HL-60/S4 treated with retinoic acid at 250 ng/mL for 4 days and 3 days (cell line): ENCODE results near the gene NFATC3.

Experiments
- in situ Hi-C: fragments of 300-500 bp; cut with MboI; formaldehyde crosslinking; loops from 2 replicates; pipeline ENCODE4 v1.7.0; 2022; ENCODE audit warnings: low sequenced_read_pairs

The NFATC3 gene

DNA sequence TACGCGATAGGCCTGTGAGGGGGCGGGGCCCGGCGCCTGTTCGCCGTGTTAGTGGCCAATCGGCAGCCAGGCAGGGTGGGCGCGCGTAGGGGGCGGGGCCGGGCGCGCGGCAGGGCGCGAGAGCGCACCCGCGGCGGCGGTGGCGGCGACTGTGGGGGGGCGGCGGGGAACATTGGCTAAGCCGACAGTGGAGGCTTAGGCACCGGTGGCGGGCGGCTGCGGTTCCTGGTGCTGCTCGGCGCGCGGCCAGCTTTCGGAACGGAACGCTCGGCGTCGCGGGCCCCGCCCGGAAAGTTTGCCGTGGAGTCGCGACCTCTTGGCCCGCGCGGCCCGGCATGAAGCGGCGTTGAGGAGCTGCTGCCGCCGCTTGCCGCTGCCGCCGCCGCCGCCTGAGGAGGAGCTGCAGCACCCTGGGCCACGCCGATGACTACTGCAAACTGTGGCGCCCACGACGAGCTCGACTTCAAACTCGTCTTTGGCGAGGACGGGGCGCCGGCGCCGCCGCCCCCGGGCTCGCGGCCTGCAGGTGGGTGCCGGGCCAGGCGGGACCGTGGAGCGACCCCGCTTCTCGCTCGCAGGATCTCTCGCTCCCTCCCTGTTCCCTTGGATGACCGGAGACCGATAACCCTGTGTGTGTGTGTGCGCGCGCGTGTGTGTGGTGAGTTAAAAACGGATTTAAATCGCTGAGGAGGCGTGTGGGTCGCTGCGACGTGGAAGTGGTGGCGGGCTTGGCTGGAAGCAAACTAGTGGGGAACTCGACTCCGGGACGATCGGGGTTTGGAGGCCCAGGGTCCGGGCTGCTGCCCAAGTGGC, at the start of gene NFATC3:
Gene NFATC3 (plus strand): TSS at position 112 of the 813 bp plus-strand sequence. CDS start 312 bp downstream, at position 424.
- in situ Hi-C loops, result no loop called here

GRCh38 chr16:68037841-68038597, 47.2 kb upstream of the NFATC3 start:
- in situ Hi-C loops, result no loop called here

- in situ Hi-C loops, result no loop called here
Measured at GRCh38 chr16:68040506-68041288, 44.5 kb upstream of the NFATC3 start.

GRCh38 chr16:68041783-68042182, 43.4 kb upstream of the NFATC3 start:
- in situ Hi-C loops, result no loop called here

DNA sequence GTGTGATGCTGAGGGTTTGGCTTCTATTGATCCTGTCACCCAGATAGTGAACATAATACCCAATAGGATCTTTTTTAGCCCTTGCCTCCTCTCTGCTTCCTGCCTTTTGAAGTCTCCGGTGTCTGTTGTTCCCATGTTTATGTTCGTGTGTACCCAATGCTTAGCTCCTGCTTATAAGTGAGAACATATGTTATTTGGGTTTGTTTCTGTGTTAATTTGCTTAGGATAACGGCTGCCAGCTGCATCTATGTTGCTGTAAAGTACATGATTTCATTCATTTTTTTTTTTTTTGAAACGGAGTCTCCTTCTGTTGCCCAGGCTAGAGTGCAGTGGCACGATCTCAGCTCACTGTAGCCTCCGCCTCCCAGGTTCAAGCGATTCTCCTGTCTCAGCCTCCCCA, 39.1 kb upstream of the NFATC3 start:
- in situ Hi-C loops, result no loop called here

GRCh38 chr16:68047987-68048386, 37.2 kb upstream of the NFATC3 start:
- in situ Hi-C loops, result no loop called here

GRCh38 chr16:68049449-68049848, 35.7 kb upstream of the NFATC3 start:
- in situ Hi-C loops, result no loop called here

DNA sequence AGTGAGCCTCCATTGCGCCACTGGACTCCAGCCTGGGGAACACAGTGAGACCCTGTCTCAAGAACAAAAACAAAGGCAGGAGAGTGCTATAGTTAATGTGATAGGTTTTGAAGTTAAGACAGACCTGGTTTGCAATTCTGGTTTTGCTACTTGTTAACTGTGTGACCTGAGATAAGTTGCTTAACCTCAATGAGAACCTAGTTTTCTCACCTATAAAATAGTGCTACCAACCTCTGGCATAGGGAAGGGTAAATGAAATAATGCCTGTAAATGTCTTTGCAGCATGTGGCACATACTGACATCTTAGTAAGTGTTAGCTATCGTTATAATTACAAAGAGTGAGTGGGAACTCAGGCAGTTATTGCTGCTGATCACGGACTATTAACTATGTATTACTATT, 29.8 kb upstream of the NFATC3 start:
- in situ Hi-C loops, result no loop called here

- in situ Hi-C loops, result no loop called here
Measured at GRCh38 chr16:68059804-68060203, 25.4 kb upstream of the NFATC3 start.

GRCh38 chr16:68061396-68061795, 23.8 kb upstream of the NFATC3 start:
- in situ Hi-C loops, result no loop called here

DNA sequence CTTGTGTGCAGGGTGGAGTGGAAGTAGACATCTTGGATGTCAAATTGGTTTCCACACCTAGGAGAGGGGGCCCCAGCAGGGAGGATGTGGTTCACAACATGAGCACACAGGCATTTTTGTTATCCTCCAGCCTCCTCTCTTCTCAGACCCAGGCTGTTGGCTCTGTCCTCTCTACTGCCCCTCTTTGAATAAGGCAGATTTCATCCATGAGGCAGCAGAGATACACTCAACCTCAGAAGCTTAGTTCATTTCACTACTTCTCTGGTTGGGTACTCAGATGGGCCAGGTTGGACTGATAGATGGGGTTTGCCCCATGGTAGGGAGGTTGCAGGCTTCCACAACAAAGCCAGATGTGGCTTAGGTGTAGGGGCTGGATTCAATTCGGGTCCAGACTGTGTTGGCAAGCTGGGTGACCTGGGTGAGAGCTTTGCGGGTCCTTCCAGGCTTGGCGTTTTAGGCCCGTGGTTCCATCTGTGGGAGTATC, 22.2 kb upstream of the NFATC3 start:
- in situ Hi-C loops, result no loop called here

DNA sequence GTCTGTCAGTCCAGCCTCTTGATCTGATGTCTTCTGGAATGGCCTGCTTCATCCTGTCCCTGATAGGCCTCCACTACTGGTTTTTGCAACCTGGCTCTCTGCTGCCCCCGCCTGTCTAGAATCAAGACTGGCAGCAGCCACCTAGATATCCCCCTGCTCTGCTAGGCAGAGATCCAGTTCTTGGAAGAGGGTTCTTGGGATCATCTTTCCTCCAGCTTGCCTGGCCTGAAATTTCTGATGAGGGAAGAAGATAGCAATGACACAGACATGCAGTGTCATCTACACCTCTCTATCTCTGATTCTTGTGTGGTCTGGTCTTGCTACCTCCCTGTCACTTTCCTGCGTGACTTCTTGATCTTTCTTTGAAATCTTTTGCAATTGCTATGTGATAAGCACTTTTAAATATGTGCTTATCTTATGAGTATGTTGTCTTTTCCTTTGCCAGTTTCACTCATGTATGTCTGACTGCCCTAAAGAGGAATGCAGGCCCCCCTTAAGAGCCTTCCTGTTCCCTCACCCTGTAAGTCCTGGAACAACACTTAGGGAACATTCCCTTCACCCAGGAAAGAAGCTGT, 20.3 kb upstream of the NFATC3 start:
- in situ Hi-C loops, result no loop called here

GRCh38 chr16:68065716-68066305, 19.4 kb upstream of the NFATC3 start:
- in situ Hi-C loops, result no loop called here

DNA sequence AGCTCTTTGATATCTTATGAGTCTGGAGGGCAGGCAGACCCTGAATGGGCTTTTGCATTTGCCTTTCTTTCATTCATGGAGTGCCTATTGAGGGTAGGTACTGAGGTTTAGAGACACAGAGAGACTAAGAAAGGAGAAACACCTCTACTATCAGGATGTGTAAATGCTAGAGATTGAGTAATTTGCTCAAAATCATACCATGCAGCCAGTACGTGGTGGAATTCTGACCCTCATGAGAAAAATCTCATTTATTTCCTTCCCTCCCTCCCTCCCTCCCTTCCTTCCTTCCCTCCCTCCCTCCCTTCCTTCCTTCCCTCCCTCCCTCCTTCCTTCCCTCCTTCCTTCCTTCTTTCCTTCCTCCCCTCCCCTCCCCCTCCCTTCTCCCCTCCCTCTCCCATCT, 18.4 kb upstream of the NFATC3 start:
- in situ Hi-C loops, result no loop called here

DNA sequence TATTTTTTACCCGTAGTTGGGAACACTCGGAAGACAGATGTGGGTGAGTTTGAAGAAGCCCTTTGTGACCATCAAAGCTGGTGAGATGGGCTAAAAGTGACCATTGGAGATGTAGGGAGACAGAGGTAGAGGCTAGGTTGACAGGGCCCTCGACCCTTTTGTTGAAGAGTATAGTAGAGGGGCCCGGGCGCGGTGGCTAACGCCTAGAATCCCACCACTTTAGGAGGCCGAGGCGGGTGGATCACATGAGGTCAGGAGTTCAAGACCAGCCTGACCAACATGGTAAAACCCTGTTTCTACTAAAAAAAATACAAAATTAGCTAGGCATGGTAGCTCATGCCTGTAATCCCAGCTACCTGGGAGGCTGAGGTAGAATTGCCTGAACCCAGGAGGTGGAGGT, 16.2 kb upstream of the NFATC3 start:
- in situ Hi-C loops, result no loop called here

DNA sequence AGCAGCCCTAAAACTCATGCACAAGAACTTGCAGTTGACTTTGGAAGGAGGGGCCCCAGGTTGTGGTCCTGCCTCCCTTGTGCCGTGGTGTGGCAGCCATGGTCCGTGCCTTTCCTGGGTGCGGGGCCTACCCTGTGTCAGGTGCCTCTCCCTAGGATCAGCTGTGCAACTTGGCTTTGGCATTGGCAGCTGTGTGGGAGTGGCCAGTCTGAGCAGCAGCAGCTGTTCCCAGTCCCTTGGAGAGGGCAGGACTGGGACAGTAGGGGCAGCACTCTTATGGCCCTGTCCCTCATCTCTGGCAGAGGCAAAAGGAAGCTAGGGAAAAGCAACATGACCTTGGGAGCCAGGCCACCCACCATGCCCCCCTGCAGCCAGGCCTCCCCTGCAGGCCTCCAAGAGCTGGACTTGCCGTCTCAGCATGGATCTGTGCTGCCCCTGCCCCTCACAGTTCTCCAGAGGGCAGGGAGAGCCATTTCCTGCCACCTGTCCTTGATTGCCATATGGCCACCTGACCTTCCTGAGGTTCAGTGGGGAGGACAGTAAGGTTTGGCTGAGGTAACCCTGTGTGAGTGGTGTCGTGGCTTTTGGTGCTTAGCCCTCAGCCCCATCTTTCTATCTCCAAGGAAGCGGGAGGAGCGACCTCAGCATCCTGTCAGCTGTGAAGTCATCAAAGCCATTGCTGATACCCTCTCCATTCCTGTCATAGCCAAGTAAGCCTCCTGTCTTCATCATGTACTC, 15.5 kb upstream of the NFATC3 start:
- in situ Hi-C loops, result no loop called here

GRCh38 chr16:68070249-68070730, 14.9 kb upstream of the NFATC3 start:
- in situ Hi-C loops, result no loop called here

GRCh38 chr16:68070806-68071517, 14.2 kb upstream of the NFATC3 start:
- in situ Hi-C loops, result no loop called here

- in situ Hi-C loops, result no loop called here
Measured at GRCh38 chr16:68071518-68071901, 13.7 kb upstream of the NFATC3 start.
